Hepatocyte (in vitro differentiated cells): ENCODE measurements around the gene TRMT2A. TPM values are rescaled to one million over a fixed set of nuclear protein-coding genes. Genes with fewer than 3 reads are reported as not detected.

Source experiments
- DNase-seq: peaks from one replicate; pipeline ENCODE4 v3.0.0-alpha.2; 2016; ENCODE audit warnings: low spot score
- H2AFZ ChIP-seq: fragments of 200-600 bp; sonication (generic); 2 replicates; pipeline ENCODE4 v1.6.0; 2016; ENCODE audit warnings: antibody characterized with exemption, mild to moderate bottlenecking
- H3K27ac ChIP-seq: fragments of 200-600 bp; sonication (generic); 2 replicates; pipeline ENCODE4 v1.5.1; 2016; ENCODE audit warnings: mild to moderate bottlenecking
- H3K27me3 ChIP-seq: fragments of 200-600 bp; sonication (generic); 2 replicates; pipeline ENCODE4 v1.6.1; 2016
- H3K36me3 ChIP-seq: fragments of 200-600 bp; sonication (generic); replicated peaks from 2 replicates; pipeline ENCODE4 v1.5.1; 2016; ENCODE audit warnings: low read depth; ENCODE audit not compliant: insufficient read depth
- H3K4me1 ChIP-seq: fragments of 200-600 bp; sonication (generic); 2 replicates; pipeline ENCODE4 v1.5.1; 2016; ENCODE audit warnings: mild to moderate bottlenecking, moderate library complexity; ENCODE audit not compliant: insufficient read depth
- H3K4me2 ChIP-seq: fragments of 200-600 bp; sonication (generic); 2 replicates; pipeline ENCODE4 v1.6.0; 2016
- H3K4me3 ChIP-seq: fragments of 200-600 bp; sonication (generic); 2 replicates; pipeline ENCODE4 v1.5.1; 2016; ENCODE audit warnings: mild to moderate bottlenecking
- H3K79me2 ChIP-seq: fragments of 200-600 bp; sonication (generic); 2 replicates; pipeline ENCODE4 v1.6.0; 2017; ENCODE audit warnings: mild to moderate bottlenecking
- H3K9me2 ChIP-seq: fragments of 200-600 bp; sonication (generic); replicated peaks from 2 replicates; pipeline ENCODE4 v1.6.0; 2017; ENCODE audit warnings: mild to moderate bottlenecking; ENCODE audit not compliant: insufficient read depth
- H3K9me3 ChIP-seq: fragments of 200-600 bp; sonication (generic); 2 replicates; pipeline ENCODE4 v1.5.1; 2016; ENCODE audit warnings: low read depth, mild to moderate bottlenecking
- H4K20me1 ChIP-seq: fragments of 200-600 bp; sonication (generic); 2 replicates; pipeline ENCODE4 v1.6.0; 2016; ENCODE audit warnings: mild to moderate bottlenecking; ENCODE audit not compliant: insufficient read depth, poor library complexity, severe bottlenecking
- CTCF ChIP-seq: fragments of 200-600 bp; sonication (generic); IDR thresholded peaks from 2 replicates; pipeline ENCODE4 v1.5.1; 2016; ENCODE audit warnings: antibody characterized with exemption, mild to moderate bottlenecking; ENCODE audit not compliant: poor library complexity
- EZH2 ChIP-seq: fragments of 200-600 bp; sonication (generic); IDR thresholded peaks from 2 replicates; pipeline ENCODE4 v1.6.1; 2016; ENCODE audit warnings: antibody characterized with exemption, mild to moderate bottlenecking, borderline replicate concordance
- EZH2phosphoT487 ChIP-seq: fragments of 200-600 bp; sonication (generic); IDR thresholded peaks from one replicate; pipeline ENCODE4 v1.6.1; 2018; ENCODE audit warnings: antibody characterized with exemption, mild to moderate bottlenecking, low read depth, moderate library complexity; ENCODE audit not compliant: unreplicated experiment, severe bottlenecking
- WGBS: methylation state at CpG from one replicate; pipeline ENCODE4 v1.1.6; 2016; ENCODE audit warnings: low lambda C conversion rate; ENCODE audit errors: missing lambda C conversion rate; 5-methylcytosine and 5-hydroxymethylcytosine counted together
- polyA plus RNA-seq: library from polyadenylated mRNA; unstranded; fragments of >200 nt; fragmentation: Nextera tagmentation; extraction: Ambion mirVana; gene quantifications from 2 replicates; pipeline ENCODE4 v1.2.1, GENCODE V29; 2016
- total RNA-seq: library from RNA; depleted of rRNA; stranded (reverse); fragments of >200 nt; gene quantifications from 2 replicates; pipeline ENCODE4 v1.2.3, GENCODE V29; 2014

Gene TRMT2A
- total and polyA plus RNA-seq, 2 experiments from 2014 or later, result 34.4 to 65.1 TPM

GRCh38 chr22:20128902-20129746 lies 12.1 kb upstream of the TRMT2A start:
- H3K4me1 ChIP-seq, result peaks cover 11% of the 10 kb centered on the region
- H2AFZ ChIP-seq, result no peak overlapping the region
- H3K9me3 ChIP-seq, result no peaks in the 10 kb centered on the region
- no peak overlapping the region for H3K27ac ChIP-seq
- peaks cover 24% of the 10 kb centered on the region for H3K79me2 ChIP-seq
- 62% methylated on average over 18 of the region's 18 CpGs for WGBS
- H4K20me1 ChIP-seq, result peaks cover 16% of the 10 kb centered on the region
- TF ChIP-seq EZH2, result no peak
- no peak for TF ChIP-seq EZH2phosphoT487
- peak; percentile 27 for TF ChIP-seq CTCF
- no peaks in the 10 kb centered on the region for H3K36me3 ChIP-seq
- H3K4me3 ChIP-seq, result no peak overlapping the region
- DNase-seq, result no peak
- no peak overlapping the region for H3K4me2 ChIP-seq
- H3K27me3 ChIP-seq, result no peaks in the 10 kb centered on the region
- no peaks in the 10 kb centered on the region for H3K9me2 ChIP-seq

- Histone ChIP-seq H3K36me3 (no peaks in the 10 kb centered on the region), H3K4me2 (no peak overlapping the region), H2AFZ (no peak overlapping the region), H3K9me2 (no peaks in the 10 kb centered on the region), H3K4me3 (no peak overlapping the region), H3K4me1 (peaks cover 11% of the 10 kb centered on the region), H3K27ac (no peak overlapping the region), H3K79me2 (peaks cover 18% of the 10 kb centered on the region), H3K9me3 (no peaks in the 10 kb centered on the region), H4K20me1 (peaks cover 11% of the 10 kb centered on the region), H3K27me3 (no peaks in the 10 kb centered on the region)
- TF ChIP-seq EZH2 (no peak), EZH2phosphoT487 (no peak), CTCF (no peak)
- no peak for DNase-seq
- WGBS, result 80% methylated on average over 2 of the region's 2 CpGs
Measured at GRCh38 chr22:20128619-20128901, 11.5 kb upstream of the TRMT2A start.

- Histone ChIP-seq H3K27me3 (no peaks in the 10 kb centered on the region), H3K9me2 (no peaks in the 10 kb centered on the region), H3K4me3 (no peak overlapping the region), H3K9me3 (no peaks in the 10 kb centered on the region), H3K36me3 (no peaks in the 10 kb centered on the region), H3K4me1 (peaks cover 8% of the 10 kb centered on the region), H3K79me2 (peaks cover 13% of the 10 kb centered on the region), H3K27ac (no peak overlapping the region), H2AFZ (no peak overlapping the region), H3K4me2 (no peak overlapping the region), H4K20me1 (peaks cover 8% of the 10 kb centered on the region)
- WGBS, result 87% methylated on average over 17 of the region's 17 CpGs
- TF ChIP-seq EZH2phosphoT487 (no peak), EZH2 (no peak), CTCF (no peak)
- no peak for DNase-seq
Measured at GRCh38 chr22:20127869-20128618, 11.0 kb upstream of the TRMT2A start.
